ENCODE data around the gene NKAIN2.

DNA sequence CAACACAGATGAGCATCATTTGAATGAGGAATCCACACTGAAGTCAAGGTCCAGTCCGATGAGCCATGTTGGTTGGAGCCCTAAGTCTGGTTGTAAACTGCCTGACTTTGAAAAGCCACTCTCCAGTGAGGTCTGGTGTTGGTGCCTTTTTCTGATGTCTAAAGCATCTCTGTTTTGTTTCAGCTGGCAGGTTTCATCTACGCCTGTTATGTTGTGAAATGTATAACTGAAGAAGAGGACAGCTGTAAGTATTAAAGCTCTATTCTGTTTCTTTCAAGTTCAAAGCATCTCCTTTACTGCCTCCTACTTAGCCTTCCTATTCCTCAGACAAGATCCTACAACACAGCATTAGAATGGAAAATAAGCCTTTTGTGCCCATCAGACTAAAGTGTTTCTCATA, 987.5 kb downstream of the NKAIN2 start:
- TF ChIP-seq, protein P1, sequence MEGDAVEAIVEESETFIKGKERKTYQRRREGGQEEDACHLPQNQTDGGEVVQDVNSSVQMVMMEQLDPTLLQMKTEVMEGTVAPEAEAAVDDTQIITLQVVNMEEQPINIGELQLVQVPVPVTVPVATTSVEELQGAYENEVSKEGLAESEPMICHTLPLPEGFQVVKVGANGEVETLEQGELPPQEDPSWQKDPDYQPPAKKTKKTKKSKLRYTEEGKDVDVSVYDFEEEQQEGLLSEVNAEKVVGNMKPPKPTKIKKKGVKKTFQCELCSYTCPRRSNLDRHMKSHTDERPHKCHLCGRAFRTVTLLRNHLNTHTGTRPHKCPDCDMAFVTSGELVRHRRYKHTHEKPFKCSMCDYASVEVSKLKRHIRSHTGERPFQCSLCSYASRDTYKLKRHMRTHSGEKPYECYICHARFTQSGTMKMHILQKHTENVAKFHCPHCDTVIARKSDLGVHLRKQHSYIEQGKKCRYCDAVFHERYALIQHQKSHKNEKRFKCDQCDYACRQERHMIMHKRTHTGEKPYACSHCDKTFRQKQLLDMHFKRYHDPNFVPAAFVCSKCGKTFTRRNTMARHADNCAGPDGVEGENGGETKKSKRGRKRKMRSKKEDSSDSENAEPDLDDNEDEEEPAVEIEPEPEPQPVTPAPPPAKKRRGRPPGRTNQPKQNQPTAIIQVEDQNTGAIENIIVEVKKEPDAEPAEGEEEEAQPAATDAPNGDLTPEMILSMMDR (IDR thresholded peaks at IDR 0.05) = no peak
- TF ChIP-seq POLR2A (IDR thresholded peaks at IDR 0.05) = no peak

All from breast epithelium (tissue), 3 donors.